NCI-H146 treated with DMSO at 0.1 percent for 48 hours (cell line): ENCODE data around the gene ANAPC2.

Source experiments
- DNase-seq: peaks from one replicate; lab custom pipeline; 2025; ENCODE audit not compliant: unreplicated experiment; lab: John Stamatoyannopoulos, UW

Gene ANAPC2

GRCh38 chr9:137194909-137195308, 6.5 kb upstream of the ANAPC2 start:
- DNase-seq = no peak

GRCh38 chr9:137194388-137194787, 6.0 kb upstream of the ANAPC2 start:
- no peak for DNase-seq

DNA sequence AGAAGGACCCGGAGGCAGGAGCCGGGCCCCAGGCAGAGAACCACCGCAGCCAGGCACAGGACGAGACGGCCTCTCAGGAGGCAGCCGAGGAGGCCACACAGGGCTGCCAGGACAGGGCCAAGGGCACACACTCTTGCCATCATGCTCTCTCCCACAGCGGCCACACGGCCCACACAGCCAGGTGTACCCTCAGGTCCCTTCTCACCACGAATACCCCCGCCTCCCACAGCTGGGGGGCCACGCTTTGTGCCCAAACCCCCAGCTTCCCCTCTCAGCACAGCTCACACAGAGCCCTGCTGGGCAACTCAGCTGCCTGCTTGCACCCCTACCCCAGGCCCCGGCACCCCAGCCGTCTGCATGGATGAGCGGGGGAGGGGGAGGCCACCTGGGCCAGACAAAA, 5.4 kb upstream of the ANAPC2 start:
- no peak for DNase-seq

GRCh38 chr9:137192859-137193258, 4.5 kb upstream of the ANAPC2 start:
- no peak for DNase-seq

DNA sequence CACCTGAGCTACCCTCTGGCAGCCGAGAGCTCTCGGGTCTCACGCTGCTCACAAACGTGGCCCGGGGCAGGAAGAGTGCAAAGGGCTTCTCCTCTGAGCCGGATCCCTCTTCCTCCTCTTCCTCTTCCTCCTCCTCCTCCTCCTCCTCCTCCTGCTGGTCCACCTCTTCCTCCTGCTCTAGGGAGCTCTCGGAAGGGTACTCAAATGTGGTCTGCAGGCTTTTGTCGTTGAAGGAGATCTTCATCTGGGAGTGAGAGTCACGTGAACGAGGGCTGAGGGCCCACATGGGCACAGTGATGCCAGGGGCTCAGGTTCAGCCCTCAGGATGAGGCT, 4.1 kb upstream of the ANAPC2 start:
- DNase-seq = no peak

GRCh38 chr9:137191691-137192447, 3.5 kb upstream of the ANAPC2 start:
- DNase-seq = no peak

DNA sequence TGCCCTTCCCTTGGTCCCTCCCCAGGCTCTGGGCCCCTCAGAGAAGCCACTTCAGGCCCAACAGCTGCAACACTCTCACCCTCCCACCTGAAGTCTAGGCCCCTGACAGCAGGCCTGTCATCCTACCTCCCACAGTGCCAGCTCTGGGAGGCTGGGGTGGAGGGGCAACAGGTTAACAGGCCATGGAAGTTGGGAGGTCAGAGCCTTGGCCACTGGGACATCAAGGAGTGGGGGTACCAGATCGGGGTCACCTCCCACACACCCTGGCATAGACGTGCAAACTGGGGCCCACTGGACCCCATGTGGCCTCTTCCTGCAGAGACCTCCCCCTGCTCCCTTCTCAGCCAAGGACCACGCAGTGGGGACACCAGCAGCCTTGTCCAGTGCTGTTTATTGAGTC, 2.9 kb upstream of the ANAPC2 start:
- DNase-seq = no peak

DNA sequence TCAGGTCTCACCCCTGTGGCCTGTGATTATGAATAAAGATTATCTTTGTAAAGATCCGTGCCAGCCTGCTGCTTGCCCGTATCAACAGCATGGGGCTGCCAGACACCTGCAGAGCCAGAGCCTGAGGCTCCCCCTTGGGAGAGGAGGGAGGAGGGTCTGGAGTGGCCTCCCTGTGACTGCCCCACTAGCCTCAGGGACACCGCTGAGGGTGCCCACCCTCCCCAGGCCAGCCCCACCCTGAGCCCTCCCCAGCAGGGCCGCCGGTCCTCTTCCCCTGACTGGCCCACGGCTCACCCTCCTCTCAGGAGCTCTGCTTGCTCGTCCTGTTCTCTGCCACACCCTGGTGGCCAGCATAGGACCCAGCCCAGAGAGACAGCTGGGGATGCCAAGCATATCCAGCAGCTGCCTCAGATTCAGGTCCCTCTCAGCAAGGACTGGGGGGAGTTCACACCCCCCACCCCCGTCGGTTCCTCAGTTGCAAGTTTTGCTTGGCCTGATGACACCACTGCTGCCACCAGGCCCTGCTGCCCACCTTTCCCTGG, 2.0 kb upstream of the ANAPC2 start:
- DNase-seq = no peak

DNA sequence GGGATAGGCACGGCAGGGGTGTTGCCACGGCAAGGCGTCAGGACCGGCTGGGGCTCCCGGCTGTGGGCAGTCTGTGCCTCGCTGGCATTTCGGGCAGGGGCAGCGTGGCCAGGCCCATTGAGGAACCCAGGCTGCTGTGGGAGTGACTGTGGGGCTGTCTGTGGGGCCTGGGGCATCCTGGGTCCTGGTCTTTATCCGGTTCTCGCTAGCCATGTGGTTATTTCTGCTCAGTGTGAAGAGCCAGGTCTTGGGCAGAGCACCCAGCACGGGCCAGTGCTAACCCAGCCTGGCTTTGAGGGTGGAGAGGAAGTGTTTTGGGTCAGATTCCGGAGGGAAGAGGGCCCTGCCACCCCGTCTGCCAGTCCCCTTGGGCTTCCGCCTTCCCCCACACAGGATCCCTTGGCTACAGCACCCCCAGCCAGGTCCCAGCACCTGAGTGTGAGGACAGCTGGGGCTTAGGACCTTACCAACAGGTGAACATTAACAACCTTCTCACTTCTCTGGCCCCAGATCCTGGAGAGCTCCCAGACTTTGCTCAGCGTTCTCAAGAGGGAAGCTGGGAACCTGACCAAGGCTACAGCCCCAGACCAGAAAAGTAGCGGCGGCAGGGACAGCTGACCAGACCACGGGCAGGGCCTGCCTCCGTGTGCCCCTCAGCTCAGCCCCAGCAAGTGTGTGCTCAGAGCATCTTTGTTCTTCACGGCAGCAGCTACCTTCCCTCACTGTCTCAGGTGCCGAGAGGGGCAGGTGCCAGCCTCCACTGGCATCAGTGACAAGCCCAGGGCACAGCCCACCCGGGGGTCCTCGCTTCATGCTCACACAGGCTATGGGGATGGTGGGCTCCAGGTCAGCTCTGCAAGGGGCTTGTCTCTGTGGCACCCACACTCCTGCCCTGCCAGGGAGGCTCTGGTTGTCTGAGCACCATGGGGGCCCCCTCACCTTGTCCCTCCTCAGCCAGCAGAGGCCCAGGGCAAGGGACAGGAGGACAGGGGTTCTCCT, 1.2 kb upstream of the ANAPC2 start:
- no peak for DNase-seq

DNA sequence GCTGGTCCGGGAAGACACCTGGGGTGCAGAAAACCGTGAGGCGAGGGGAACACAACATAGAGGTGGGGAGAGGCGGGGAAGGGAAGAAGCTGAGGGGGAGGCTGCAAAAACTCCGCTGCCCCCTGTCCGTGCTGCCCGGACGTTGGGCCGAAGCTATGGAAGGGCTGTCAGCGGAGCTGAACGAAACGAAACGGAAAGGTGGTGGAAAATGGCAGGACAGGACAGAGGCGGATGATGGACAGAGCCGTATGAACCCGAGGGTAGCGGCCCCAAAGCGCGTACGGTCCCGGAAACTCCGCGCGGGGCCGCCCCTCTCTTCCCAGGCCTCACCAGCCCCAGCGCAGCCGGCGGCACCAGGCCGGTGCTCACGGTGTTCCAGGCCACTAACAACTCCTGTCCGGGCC, 272 bp downstream of the ANAPC2 start:
- no peak for DNase-seq

- DNase-seq = no peak
These were observed 974 bp downstream of the ANAPC2 start for GRCh38 chr9:137187386-137187785.

- no peak for DNase-seq
These were observed 2.0 kb downstream of the ANAPC2 start for GRCh38 chr9:137186385-137186784.

DNA sequence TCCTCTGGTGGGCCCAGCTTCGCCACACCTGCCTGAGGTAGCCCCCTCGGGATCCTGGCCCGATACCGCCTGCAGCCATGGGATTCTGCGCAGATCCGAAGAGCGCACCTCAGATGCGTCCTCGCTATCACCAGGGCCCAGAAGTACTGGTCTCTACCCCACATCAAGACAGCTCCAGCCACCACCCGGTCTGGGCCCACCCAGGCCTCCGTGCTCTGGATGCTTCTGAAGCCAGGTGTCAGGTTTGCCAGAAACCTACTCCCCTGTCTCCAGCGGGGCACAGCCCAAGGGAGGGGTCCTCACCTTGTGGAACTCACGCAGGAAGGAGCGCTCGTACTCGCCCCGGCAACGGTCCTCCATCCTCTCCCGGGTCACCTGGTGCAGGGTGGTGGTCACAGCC, 2.4 kb downstream of the ANAPC2 start:
- no peak for DNase-seq

DNA sequence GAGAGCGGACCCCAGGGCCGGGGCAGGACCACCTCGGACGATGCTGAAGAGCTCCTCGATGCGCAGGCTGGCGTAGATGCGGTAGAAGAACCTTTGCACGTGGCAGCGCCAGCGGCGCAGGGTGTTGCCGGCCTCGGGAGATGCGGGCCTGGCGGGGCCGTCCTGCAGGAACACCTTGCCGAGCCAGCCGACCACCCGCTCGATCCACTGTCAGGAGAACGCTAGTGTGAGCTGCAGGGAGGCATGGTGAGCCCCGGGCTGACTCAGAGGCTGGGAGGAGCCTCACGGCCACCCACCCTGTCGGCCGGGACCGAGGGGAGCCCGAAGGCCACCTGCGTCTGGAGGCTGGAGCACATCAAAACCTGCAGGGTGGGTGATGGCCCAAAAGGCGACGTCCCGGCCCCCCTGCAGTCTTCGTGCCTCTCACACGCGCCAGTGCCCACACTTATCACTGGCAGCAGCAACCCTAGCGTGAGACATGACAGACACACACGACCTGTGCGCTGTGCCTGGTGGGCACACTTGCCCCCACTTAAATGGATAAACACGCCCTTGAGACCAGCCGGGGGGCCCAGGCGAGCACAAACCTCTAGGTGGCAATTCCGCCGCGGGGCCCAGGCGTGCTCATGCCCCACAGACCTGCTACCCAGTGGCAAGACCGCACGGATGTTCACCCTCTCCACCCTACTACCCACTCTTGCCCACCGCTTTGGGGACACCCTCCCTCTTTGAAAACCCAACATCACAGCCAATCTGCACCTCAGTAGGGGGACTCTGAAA, 3.3 kb downstream of the ANAPC2 start:
- DNase-seq = no peak

- no peak for DNase-seq
These were observed 4.3 kb downstream of the ANAPC2 start for GRCh38 chr9:137183980-137184595.

GRCh38 chr9:137182836-137183235, 5.5 kb downstream of the ANAPC2 start:
- no peak for DNase-seq

GRCh38 chr9:137181680-137182079, 6.7 kb downstream of the ANAPC2 start:
- no peak for DNase-seq

DNA sequence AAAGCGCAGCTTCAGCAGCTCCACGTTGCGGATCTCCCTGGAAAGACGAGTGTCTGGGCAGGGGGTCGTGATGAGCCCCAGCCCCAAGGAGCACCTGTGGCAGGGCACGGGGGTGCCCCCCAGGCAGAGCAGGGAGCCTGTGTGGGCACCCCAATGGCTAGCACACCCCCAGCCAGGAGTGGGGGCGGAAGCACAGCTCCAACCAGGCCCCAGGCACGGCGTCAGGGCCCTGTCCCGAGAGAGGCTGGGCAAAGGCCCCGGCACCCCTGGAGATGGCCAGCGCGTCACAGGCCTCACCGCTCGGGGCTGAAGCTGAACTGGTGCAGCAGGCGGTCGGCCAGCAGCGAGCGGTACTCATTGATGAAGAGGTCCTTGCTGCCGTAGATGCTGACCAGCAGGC, 7.9 kb downstream of the ANAPC2 start:
- DNase-seq = no peak

DNA sequence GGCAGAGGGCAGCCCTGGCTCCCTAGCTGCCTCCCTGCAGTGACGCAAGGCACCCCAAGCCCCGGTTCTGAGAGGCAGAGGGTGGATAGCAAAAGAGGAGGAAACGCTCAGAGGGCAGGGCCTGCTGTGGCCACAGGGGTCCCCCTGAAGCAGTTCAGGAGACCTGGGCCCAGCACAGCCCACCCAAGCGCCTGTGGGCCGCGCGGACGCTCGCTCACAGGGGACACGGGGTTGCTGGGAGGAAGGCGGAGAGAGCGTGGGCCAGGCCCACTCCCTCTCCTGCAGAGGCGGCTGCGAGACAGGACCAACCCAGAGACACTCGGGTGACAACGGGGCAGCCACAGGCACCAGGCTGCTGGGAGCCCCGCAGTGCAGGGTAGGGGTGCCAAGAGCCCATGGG, 8.6 kb downstream of the ANAPC2 start:
- no peak for DNase-seq

DNA sequence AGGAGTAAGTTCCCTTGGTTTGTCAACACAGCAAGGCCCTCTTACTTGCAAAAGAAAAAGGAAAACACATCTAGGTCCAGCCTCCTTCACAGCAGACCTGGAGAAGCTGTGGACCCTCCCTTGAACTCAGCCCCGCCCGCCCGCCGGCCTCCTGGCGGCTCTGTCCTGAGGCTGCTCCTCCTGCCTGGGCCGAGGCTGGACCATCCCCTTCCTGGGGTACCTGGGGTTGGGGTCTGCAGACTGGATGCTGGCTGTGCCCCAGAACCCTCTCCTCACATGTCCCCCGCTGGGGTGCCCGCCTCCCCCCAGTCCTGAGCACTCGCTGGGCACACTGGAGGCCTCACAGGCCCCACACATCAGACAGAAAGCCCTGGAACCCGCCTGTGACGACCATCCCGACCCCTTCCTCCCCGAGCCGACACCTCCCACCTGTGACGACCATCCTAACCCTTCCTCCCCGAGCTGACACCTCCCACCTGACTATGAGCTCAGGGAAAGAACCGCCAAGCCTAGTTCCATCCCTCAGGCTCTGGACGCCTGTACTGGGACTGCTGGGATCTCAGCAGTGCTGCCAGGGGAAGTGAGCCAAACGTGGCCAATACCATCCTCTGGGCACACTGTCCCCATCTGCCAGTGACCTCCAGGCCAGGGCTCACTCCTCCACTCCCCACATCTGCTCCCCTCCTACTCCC, 9.3 kb downstream of the ANAPC2 start:
- DNase-seq = no peak
